Measurements from ENCODE around the gene MT2A. TPM values are rescaled to one million over a fixed set of nuclear protein-coding genes. Genes with fewer than 3 reads are reported as not detected.

The MT2A gene
- total and polyA plus RNA-seq, 2 of the 13 experiments (the other 11 are each of a cell fraction or from before 2014, with no cell fraction given): 135 to 371 TPM

DNA sequence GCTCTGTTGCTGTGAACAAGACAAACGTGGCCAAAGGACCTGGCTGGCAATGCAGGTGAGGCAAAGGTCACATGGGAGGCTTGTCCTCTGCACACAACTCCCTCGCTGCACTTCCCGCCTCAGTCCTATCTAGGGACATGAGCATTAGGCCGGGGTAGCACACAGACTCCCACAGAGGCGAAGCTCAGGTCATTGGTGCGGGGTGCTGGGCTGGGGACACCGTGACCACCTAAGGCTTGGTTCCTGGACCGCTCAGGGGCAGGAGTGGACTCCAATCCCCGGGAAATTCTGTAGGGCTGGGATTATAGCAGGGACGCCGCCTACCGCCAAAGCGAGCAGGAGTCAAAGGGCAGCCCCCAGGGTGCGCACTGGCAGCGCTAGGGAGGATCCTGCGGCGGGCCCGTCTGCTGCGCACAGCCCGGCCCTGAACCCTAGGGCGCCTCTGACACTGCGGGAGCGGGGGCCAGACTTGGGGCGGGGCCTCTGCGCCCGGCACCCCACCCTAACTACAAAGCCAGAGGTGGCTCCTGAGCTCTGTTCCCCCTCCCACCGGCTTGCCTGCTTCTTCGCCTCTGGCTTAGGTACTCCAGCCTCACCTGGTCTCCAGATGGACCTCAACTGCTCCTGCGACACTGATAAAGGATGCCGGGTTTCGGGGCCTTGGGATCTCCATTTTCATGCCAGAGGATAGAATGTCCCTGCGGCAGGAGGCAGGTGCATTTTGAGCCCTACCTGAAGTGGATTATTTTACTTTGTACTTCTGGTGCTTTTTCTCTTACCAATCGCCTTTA lies 39.5 kb downstream of the MT2A start (continued):
- TF ChIP-seq, protein P1, sequence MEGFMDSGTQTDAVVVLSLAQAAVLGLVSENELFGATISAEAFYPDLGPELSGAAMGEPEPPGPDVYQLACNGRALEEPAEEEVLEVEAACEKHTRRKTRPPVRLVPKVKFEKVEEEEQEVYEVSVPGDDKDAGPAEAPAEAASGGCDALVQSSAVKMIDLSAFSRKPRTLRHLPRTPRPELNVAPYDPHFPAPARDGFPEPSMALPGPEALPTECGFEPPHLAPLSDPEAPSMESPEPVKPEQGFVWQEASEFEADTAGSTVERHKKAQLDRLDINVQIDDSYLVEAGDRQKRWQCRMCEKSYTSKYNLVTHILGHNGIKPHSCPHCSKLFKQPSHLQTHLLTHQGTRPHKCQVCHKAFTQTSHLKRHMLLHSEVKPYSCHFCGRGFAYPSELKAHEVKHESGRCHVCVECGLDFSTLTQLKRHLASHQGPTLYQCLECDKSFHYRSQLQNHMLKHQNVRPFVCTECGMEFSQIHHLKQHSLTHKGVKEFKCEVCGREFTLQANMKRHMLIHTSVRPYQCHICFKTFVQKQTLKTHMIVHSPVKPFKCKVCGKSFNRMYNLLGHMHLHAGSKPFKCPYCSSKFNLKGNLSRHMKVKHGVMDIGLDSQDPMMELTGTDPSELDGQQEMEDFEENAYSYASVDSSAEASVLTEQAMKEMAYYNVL (CRISPR knock-in tag; IDR thresholded peaks at IDR 0.05; ENCODE audit: borderline replicate concordance): no peak
- TF ChIP-seq XRCC5 (optimal IDR thresholded peaks at IDR 0.05; ENCODE audit: low read length) (peak; percentile 24), ZNF333 (CRISPR knock-in tag; IDR thresholded peaks at IDR 0.05; ENCODE audit: borderline replicate concordance) (no peak), ZFYVE20 (CRISPR knock-in tag; IDR thresholded peaks at IDR 0.05; ENCODE audit: borderline replicate concordance, low read depth) (no peak)
- TF ChIP-seq, protein P2, sequence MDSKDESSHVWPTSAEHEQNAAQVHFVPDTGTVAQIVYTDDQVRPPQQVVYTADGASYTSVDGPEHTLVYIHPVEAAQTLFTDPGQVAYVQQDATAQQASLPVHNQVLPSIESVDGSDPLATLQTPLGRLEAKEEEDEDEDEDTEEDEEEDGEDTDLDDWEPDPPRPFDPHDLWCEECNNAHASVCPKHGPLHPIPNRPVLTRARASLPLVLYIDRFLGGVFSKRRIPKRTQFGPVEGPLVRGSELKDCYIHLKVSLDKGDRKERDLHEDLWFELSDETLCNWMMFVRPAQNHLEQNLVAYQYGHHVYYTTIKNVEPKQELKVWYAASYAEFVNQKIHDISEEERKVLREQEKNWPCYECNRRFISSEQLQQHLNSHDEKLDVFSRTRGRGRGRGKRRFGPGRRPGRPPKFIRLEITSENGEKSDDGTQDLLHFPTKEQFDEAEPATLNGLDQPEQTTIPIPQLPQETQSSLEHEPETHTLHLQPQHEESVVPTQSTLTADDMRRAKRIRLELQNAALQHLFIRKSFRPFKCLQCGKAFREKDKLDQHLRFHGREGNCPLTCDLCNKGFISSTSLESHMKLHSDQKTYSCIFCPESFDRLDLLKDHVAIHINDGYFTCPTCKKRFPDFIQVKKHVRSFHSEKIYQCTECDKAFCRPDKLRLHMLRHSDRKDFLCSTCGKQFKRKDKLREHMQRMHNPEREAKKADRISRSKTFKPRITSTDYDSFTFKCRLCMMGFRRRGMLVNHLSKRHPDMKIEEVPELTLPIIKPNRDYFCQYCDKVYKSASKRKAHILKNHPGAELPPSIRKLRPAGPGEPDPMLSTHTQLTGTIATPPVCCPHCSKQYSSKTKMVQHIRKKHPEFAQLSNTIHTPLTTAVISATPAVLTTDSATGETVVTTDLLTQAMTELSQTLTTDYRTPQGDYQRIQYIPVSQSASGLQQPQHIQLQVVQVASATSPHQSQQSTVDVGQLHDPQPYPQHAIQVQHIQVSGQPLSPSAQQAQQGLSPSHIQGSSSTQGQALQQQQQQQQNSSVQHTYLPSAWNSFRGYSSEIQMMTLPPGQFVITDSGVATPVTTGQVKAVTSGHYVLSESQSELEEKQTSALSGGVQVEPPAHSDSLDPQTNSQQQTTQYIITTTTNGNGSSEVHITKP (CRISPR knock-in tag; IDR thresholded peaks at IDR 0.05; ENCODE audit: low read depth): no peak

DNA sequence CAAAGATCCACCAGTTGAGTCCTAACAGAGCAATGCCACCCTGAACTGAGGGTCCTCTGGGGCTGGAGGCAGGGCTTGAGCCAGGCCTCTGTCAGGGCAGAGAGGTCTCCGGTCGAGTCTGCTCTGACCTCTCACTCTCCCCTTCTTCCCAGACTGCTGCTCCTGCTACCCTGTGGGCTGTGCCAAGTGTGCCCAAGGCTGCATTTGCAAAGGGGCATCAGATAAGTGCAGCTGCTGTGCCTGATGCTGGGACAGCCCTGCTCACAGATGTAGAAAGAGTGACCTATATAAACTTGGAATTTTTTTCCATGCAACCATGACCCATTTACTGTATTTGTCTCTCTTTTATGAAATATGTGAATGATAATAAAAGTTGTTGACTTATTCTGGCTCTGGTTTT lies 40.9 kb downstream of the MT2A start:
- WGBS (ENCODE audit: low lambda C conversion rate): 40% methylated on average over 2 of the region's 2 CpGs
- Histone ChIP-seq H3K79me2 (ENCODE audit: insufficient read depth, low read length) (no peaks in the 10 kb centered on the region), H3K9ac (ENCODE audit: insufficient read depth, low read depth, low read length) (no peak overlapping the region), H3K4me2 (ENCODE audit: low read depth, low read length) (no peak overlapping the region), H3K4me1 (ENCODE audit: insufficient read depth, low read length) (peaks cover 25% of the 10 kb centered on the region), H3K4me3 (replicated peaks in 1 of 3; ENCODE audit: insufficient read depth in 1 of 3, low read depth in 2 of 3, low read length in 3 of 3) (no peak overlapping the region), H3K36me3 (replicated peaks in 1 of 2; ENCODE audit: control insufficient read depth in 1 of 2, insufficient read depth in 2 of 2, low read length in 2 of 2) (no peaks in the 10 kb centered on the region), H3K27ac (ENCODE audit: extremely low read length, insufficient read depth, low read length) (no peak overlapping the region), H2AFZ (ENCODE audit: low read length) (no peak overlapping the region), H3K9me3 (ENCODE audit: low read length) (no peaks in the 10 kb centered on the region), H3K27me3 (ENCODE audit: control insufficient read depth in 1 of 2, insufficient read depth in 2 of 2, low read length in 2 of 2) (peaks cover 9 to 46% of the 10 kb centered on the region in 2 experiments; a peak in 4 of 5 replicates), H4K20me1 (ENCODE audit: insufficient read depth, low read length) (no peaks in the 10 kb centered on the region)
- intact Hi-C loops (cut with micrococcal nuclease; ENCODE audit: unreplicated experiment): no loop called here
- no peak for ATAC-seq
- POLR2A ChIA-PET: no interaction called here
- TF ChIP-seq, protein P3, sequence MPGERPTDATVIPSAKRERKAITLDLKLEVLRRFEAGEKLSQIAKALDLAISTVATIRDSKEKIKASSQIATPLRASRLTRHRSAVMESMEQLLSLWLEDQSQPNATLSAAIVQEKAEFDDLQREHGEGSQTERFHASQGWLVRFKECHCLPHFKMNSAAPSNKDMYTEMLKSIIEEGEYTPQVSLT (CRISPR knock-in tag; IDR thresholded peaks at IDR 0.05; ENCODE audit: borderline replicate concordance, low read depth): no peak
- TF ChIP-seq GATAD2A (CRISPR knock-in tag; IDR thresholded peaks at IDR 0.05) (no peak), SIN3A (IDR thresholded peaks at IDR 0.05; ENCODE audit: borderline replicate concordance, low read depth, low read length) (no peak), AGO1 (IDR thresholded peaks at IDR 0.05; ENCODE audit: low read depth, low read length, poor library complexity, severe bottlenecking) (no peak), ZKSCAN8 (CRISPR knock-in tag; IDR thresholded peaks at IDR 0.05; ENCODE audit: borderline replicate concordance) (no peak), PLRG1 (conservative IDR thresholded peaks at IDR 0.05) (no peak), MAZ (IDR thresholded peaks at IDR 0.05; ENCODE audit: borderline replicate concordance, low read depth, low read length) (no peak), MAZ (CRISPR knock-in tag; IDR thresholded peaks at IDR 0.05; ENCODE audit: low read depth) (no peak)
- FAIRE-seq: no peak
- CTCF ChIA-PET (ENCODE audit: low intra/inter-chr PET ratio, low total read pairs): no interaction called here
- in situ Hi-C loops (cut with HindIII; ENCODE audit: extremely low pct_ligation_motif_present, low pct_unique_long_range_greater_than_20kb): no loop called here
- BruUV-seq (replicated peaks): no TSS peak
- no peak for DNase-seq (ENCODE audit: low spot score)
